GM12878 (cell line): ENCODE data around the gene USP31. TPM values are rescaled to one million over a fixed set of nuclear protein-coding genes. Genes with fewer than 3 reads are reported as not detected.

ENCODE experiments used
- ATAC-seq: fragments of 200-7000 bp; cut with Tn5 transposase; 3 replicates; pipeline ENCODE4 v1.9.1; 2020; ENCODE audit warnings: mild to moderate bottlenecking, moderate library complexity
- BruUV-seq: library from RNA; stranded (reverse); fragments of 400-500 nt; replicated peaks from 2 replicates; lab custom pipeline; 2021; lab: Mats Ljungman, UMichigan
- CTCF ChIA-PET: fragments of 300-600 bp; sonication (Branson Sonifier 250); formaldehyde crosslinking; extraction: SDS; loops from one replicate; lab custom pipeline; 2021; ENCODE audit warnings: inconsistent platforms; lab: Yijun Ruan, JAX
- POLR2A ChIA-PET: fragments of 350-600 bp; formaldehyde crosslinking; extraction: SDS; loops from one replicate; lab custom pipeline; 2021; ENCODE audit warnings: inconsistent platforms; lab: Charles Lee
- RAD21 ChIA-PET: fragments of 300-600 bp; sonication (Branson Sonifier 250); formaldehyde crosslinking; loops from one replicate; lab custom pipeline; 2023; ENCODE audit warnings: antibody characterized with exemption; ENCODE audit not compliant: unreplicated experiment; lab: Charles Lee
- SMC1A ChIA-PET: fragments of 300-600 bp; sonication (Branson Sonifier 250); formaldehyde crosslinking; loops from one replicate; lab custom pipeline; 2023; ENCODE audit not compliant: unreplicated experiment, uncharacterized antibody; lab: Charles Lee
- DNase-seq: peaks from one replicate; pipeline ENCODE4 v3.0.0-alpha.2; 2011; ENCODE audit warnings: low read depth, low spot score
- FAIRE-seq: peaks from 3 replicates; lab custom pipeline; 2011; peaks lifted over from hg19 to GRCh38; lab: Jason Lieb, UNC
- H2AFZ ChIP-seq: 2 replicates; pipeline ENCODE4 v1.6.0; 2011; ENCODE audit warnings: low read depth, low read length, control low read depth; ENCODE audit not compliant: control insufficient read depth
- H3K27ac ChIP-seq: 2 replicates; pipeline ENCODE4 v1.5.1; 2011; ENCODE audit warnings: control low read depth; ENCODE audit not compliant: control insufficient read depth, insufficient read depth
- H3K27me3 ChIP-seq, 2 experiments: replicated peaks in 1 of 2; 2 replicates each; pipeline versions ENCODE4 v1.6.0 to v1.6.1; 2011; ENCODE audit warnings: low read length in 1 of 2; ENCODE audit not compliant: control insufficient read depth in 2 of 2, insufficient read depth in 2 of 2
- H3K36me3 ChIP-seq, 2 experiments: 2 replicates each; pipeline ENCODE4 v1.5.1; 2011; ENCODE audit warnings: low read length in 1 of 2; ENCODE audit not compliant: control insufficient read depth in 2 of 2, insufficient read depth in 2 of 2
- H3K4me1 ChIP-seq: 2 replicates; pipeline ENCODE4 v1.6.1; 2011; ENCODE audit warnings: mild to moderate bottlenecking, low read length, moderate library complexity, mixed read lengths; ENCODE audit not compliant: control insufficient read depth, insufficient read depth
- H3K4me2 ChIP-seq: 2 replicates; pipeline ENCODE4 v1.6.0; 2011; ENCODE audit warnings: control low read depth; ENCODE audit not compliant: control insufficient read depth, insufficient read depth
- H3K4me3 ChIP-seq: fragments of 200-600 bp; sonication (generic); 2 replicates; pipeline ENCODE4 v1.5.1; 2016
- H3K79me2 ChIP-seq: 2 replicates; pipeline ENCODE4 v1.6.0; 2011; ENCODE audit warnings: low read length; ENCODE audit not compliant: control insufficient read depth, insufficient read depth
- H3K9ac ChIP-seq: 2 replicates; pipeline ENCODE4 v1.8.0; 2011; ENCODE audit warnings: low read length, control low read depth, mixed read lengths; ENCODE audit not compliant: control insufficient read depth, insufficient read depth
- H3K9me3 ChIP-seq: replicated peaks from 3 replicates; pipeline ENCODE4 v1.5.1; 2011; ENCODE audit warnings: mild to moderate bottlenecking, low read length; ENCODE audit not compliant: control insufficient read depth, insufficient read depth
- H4K20me1 ChIP-seq: 2 replicates; pipeline ENCODE4 v1.6.0; 2011; ENCODE audit not compliant: control insufficient read depth, insufficient read depth
- RB1 ChIP-seq: fragments of 450-650 bp; formaldehyde crosslinking; IDR thresholded peaks from 2 replicates; pipeline ENCODE4 v1.6.1; 2017; ENCODE audit warnings: mild to moderate bottlenecking, borderline replicate concordance
- WGBS: methylation state at CpG from one replicate; pipeline ENCODE4 v1.1.6; 2016; ENCODE audit warnings: low lambda C conversion rate; ENCODE audit not compliant: insufficient replicate concordance, insufficient coverage; ENCODE audit errors: missing lambda C conversion rate; 5-methylcytosine and 5-hydroxymethylcytosine counted together
- in situ Hi-C: fragments of 300-500 bp; cut with MboI; formaldehyde crosslinking; loops from 9 replicates; pipeline ENCODE4 v1.14.3; 2018; ENCODE audit warnings: mixed read lengths
- intact Hi-C: fragments of 100-400 bp; cut with micrococcal nuclease; formaldehyde crosslinking; loops from one replicate; pipeline ENCODE4 v1.14.2; 2022; ENCODE audit not compliant: unreplicated experiment
- polyA plus RNA-seq, 11 experiments: library from polyadenylated mRNA; depleted of rRNA in 4 of 11; unstranded in 6 of 11; stranded (reverse) in 5 of 11; fragments of >200 nt; fragmentation: Nextera tagmentation in 4 of 11; fragmentation: Illumina TruSeq in 1 of 11; extraction: Ambion mirVana in 4 of 11; extraction: Trizol in 1 of 11; gene quantifications; 1 replicate in 1 of 11; 2 replicates in 10 of 11; pipeline versions ENCODE4 v1.2.1 to v1.2.3, GENCODE V29; 2011 to 2016; ENCODE audit warnings: inconsistent platforms in 2 of 11, missing spikeins in 2 of 11, low read depth in 1 of 11
- total RNA-seq, 4 experiments: library from RNA; depleted of rRNA in 3 of 4; stranded (reverse); fragments of >200 nt in 3 of 4; fragmentation: Illumina TruSeq in 1 of 4; extraction: Trizol in 1 of 4; gene quantifications; 2 replicates each; pipeline versions ENCODE4 v1.2.1 to v1.2.3, GENCODE V29; 2013 to 2021
- TF ChIP-seq, protein P1 (sequence below): IDR thresholded peaks from 2 replicates; pipeline ENCODE4 v1.6.1; 2011; ENCODE audit warnings: mild to moderate bottlenecking, low read depth, low read length, moderate library complexity; ENCODE audit not compliant: insufficient replicate concordance
- TF ChIP-seq, protein P2 (sequence below): fragments of 450-650 bp; IDR thresholded peaks from 2 replicates; pipeline ENCODE4 v1.6.1; 2017; ENCODE audit warnings: mild to moderate bottlenecking

Gene USP31
- total and polyA plus RNA-seq, 10 of the 15 experiments (the other 5 are each of a cell fraction or from before 2014, with no cell fraction given): 0.87 to 6.5 (median 3.2) TPM

DNA sequence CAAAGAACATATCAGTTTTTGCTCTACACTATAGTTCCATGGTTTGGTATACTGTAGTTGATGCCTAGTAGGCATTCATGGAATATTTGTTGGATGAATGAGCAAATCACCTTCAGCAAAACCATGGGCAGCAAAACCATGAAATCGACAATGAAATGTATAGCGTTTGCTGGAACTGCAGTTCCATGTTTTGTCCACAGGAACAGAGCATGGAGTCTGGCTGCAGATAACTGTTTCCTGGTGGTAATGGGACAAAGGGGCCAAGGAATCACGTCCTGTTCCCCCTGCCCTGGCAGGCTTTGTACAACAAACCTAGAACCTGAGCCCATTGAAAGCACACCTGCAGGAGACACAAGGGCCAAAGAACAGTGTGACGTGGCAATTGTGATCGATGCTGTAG lies 101.1 kb downstream of the USP31 start:
- Histone ChIP-seq H3K9me3 (no peaks in the 10 kb centered on the region; the same call in 2 of the 3 replicates), H3K36me3 (no peaks in the 10 kb centered on the region), H3K79me2 (no peaks in the 10 kb centered on the region), H3K4me3 (no peak overlapping the region), H4K20me1 (no peaks in the 10 kb centered on the region), H3K27ac (no peak overlapping the region), H3K4me2 (no peak overlapping the region), H3K4me1 (no peaks in the 10 kb centered on the region), H3K27me3 (peaks cover 0 to 2% of the 10 kb centered on the region in 2 experiments; a peak in 2 of 4 replicates), H2AFZ (no peak overlapping the region), H3K9ac (no peak overlapping the region)
- no TSS peak for BruUV-seq
- POLR2A ChIA-PET: no interaction called here
- in situ Hi-C loops (no loop called here), intact Hi-C loops (no loop called here)
- CTCF ChIA-PET: interaction anchor here (1.8 kb wide), 1 partner anchor 12 kb away, joined by 7 read pairs; no protein-coding TSS in a partner anchor
- ATAC-seq (no peak), FAIRE-seq (no peak), DNase-seq (no peak)
- 60% methylated on average over 5 of the region's 5 CpGs for WGBS
- RAD21 ChIA-PET: no interaction called here
- TF ChIP-seq, protein P1, sequence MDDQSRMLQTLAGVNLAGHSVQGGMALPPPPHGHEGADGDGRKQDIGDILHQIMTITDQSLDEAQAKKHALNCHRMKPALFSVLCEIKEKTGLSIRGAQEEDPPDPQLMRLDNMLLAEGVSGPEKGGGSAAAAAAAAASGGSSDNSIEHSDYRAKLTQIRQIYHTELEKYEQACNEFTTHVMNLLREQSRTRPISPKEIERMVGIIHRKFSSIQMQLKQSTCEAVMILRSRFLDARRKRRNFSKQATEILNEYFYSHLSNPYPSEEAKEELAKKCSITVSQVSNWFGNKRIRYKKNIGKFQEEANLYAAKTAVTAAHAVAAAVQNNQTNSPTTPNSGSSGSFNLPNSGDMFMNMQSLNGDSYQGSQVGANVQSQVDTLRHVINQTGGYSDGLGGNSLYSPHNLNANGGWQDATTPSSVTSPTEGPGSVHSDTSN: no peak
- SMC1A ChIA-PET: interaction anchor here (1.0 kb wide), 1 partner anchor 18 kb away, joined by 3 read pairs; no protein-coding TSS in a partner anchor

DNA sequence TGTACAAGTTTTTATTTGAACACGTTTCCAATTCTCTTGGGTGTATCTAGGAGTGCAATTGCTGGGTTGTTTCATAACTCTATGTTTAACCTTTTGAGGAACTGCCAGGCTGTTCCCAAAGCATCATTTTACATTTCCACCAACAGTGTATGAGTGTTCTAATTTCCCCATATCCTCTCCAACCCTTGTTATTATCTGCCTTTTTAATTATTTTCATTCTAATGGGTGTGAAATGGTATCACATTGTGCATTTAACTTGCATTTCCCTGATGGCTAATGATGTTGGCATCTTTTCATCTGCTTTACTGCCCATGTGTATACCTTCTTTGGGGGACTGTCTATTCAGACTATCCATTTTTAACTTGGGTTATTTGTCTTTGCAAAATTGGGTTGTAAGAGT lies 104.2 kb downstream of the USP31 start:
- Histone ChIP-seq H3K4me2 (no peak overlapping the region), H3K79me2 (no peaks in the 10 kb centered on the region), H4K20me1 (no peaks in the 10 kb centered on the region), H3K36me3 (no peaks in the 10 kb centered on the region), H3K4me1 (no peaks in the 10 kb centered on the region), H2AFZ (no peak overlapping the region), H3K4me3 (no peak overlapping the region), H3K27me3 (0 out of 4 replicates have a peak, but pooled peaks cover 0 to 2% of the 10 kb centered on the region in 2 experiments), H3K27ac (no peak overlapping the region), H3K9me3 (no peaks in the 10 kb centered on the region; the same call in 2 of the 3 replicates), H3K9ac (no peak overlapping the region)
- ChIA-PET SMC1A (no interaction called here), RAD21 (no interaction called here), POLR2A (no interaction called here), CTCF (no interaction called here)
- in situ Hi-C loops: no loop called here
- DNase-seq (no peak), FAIRE-seq (no peak), ATAC-seq (no peak)
- WGBS: 0% methylated on average over 1 of the region's 1 CpG
- intact Hi-C loops: no loop called here
- BruUV-seq: no TSS peak
- TF ChIP-seq, protein P2, sequence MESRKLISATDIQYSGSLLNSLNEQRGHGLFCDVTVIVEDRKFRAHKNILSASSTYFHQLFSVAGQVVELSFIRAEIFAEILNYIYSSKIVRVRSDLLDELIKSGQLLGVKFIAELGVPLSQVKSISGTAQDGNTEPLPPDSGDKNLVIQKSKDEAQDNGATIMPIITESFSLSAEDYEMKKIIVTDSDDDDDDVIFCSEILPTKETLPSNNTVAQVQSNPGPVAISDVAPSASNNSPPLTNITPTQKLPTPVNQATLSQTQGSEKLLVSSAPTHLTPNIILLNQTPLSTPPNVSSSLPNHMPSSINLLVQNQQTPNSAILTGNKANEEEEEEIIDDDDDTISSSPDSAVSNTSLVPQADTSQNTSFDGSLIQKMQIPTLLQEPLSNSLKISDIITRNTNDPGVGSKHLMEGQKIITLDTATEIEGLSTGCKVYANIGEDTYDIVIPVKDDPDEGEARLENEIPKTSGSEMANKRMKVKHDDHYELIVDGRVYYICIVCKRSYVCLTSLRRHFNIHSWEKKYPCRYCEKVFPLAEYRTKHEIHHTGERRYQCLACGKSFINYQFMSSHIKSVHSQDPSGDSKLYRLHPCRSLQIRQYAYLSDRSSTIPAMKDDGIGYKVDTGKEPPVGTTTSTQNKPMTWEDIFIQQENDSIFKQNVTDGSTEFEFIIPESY: no peak
- no peak for TF ChIP-seq RB1
